GM12878 (cell line): ENCODE measurements around the gene RPP40. TPM values are rescaled to one million over a fixed set of nuclear protein-coding genes. Genes with fewer than 3 reads are reported as not detected.

ENCODE experiments used
- ATAC-seq: fragments of 200-7000 bp; cut with Tn5 transposase; 3 replicates; pipeline ENCODE4 v1.9.1; 2020; ENCODE audit warnings: mild to moderate bottlenecking, moderate library complexity
- BruUV-seq: library from RNA; stranded (reverse); fragments of 400-500 nt; replicated peaks from 2 replicates; lab custom pipeline; 2021; lab: Mats Ljungman, UMichigan
- CTCF ChIA-PET: fragments of 300-600 bp; sonication (Branson Sonifier 250); formaldehyde crosslinking; extraction: SDS; loops from one replicate; lab custom pipeline; 2021; ENCODE audit warnings: inconsistent platforms; lab: Yijun Ruan, JAX
- POLR2A ChIA-PET: fragments of 350-600 bp; formaldehyde crosslinking; extraction: SDS; loops from one replicate; lab custom pipeline; 2021; ENCODE audit warnings: inconsistent platforms; lab: Charles Lee
- RAD21 ChIA-PET: fragments of 300-600 bp; sonication (Branson Sonifier 250); formaldehyde crosslinking; loops from one replicate; lab custom pipeline; 2023; ENCODE audit warnings: antibody characterized with exemption; ENCODE audit not compliant: unreplicated experiment; lab: Charles Lee
- SMC1A ChIA-PET: fragments of 300-600 bp; sonication (Branson Sonifier 250); formaldehyde crosslinking; loops from one replicate; lab custom pipeline; 2023; ENCODE audit not compliant: unreplicated experiment, uncharacterized antibody; lab: Charles Lee
- DNase-seq: peaks from one replicate; pipeline ENCODE4 v3.0.0-alpha.2; 2011; ENCODE audit warnings: low read depth, low spot score
- FAIRE-seq: peaks from 3 replicates; lab custom pipeline; 2011; peaks lifted over from hg19 to GRCh38; lab: Jason Lieb, UNC
- H2AFZ ChIP-seq: 2 replicates; pipeline ENCODE4 v1.6.0; 2011; ENCODE audit warnings: low read depth, low read length, control low read depth; ENCODE audit not compliant: control insufficient read depth
- H3K27ac ChIP-seq: 2 replicates; pipeline ENCODE4 v1.5.1; 2011; ENCODE audit warnings: control low read depth; ENCODE audit not compliant: control insufficient read depth, insufficient read depth
- H3K27me3 ChIP-seq, 2 experiments: replicated peaks in 1 of 2; 2 replicates each; pipeline versions ENCODE4 v1.6.0 to v1.6.1; 2011; ENCODE audit warnings: low read length in 1 of 2; ENCODE audit not compliant: control insufficient read depth in 2 of 2, insufficient read depth in 2 of 2
- H3K36me3 ChIP-seq, 2 experiments: 2 replicates each; pipeline ENCODE4 v1.5.1; 2011; ENCODE audit warnings: low read length in 1 of 2; ENCODE audit not compliant: control insufficient read depth in 2 of 2, insufficient read depth in 2 of 2
- H3K4me1 ChIP-seq: 2 replicates; pipeline ENCODE4 v1.6.1; 2011; ENCODE audit warnings: mild to moderate bottlenecking, low read length, moderate library complexity, mixed read lengths; ENCODE audit not compliant: control insufficient read depth, insufficient read depth
- H3K4me2 ChIP-seq: 2 replicates; pipeline ENCODE4 v1.6.0; 2011; ENCODE audit warnings: control low read depth; ENCODE audit not compliant: control insufficient read depth, insufficient read depth
- H3K4me3 ChIP-seq: fragments of 200-600 bp; sonication (generic); 2 replicates; pipeline ENCODE4 v1.5.1; 2016
- H3K79me2 ChIP-seq: 2 replicates; pipeline ENCODE4 v1.6.0; 2011; ENCODE audit warnings: low read length; ENCODE audit not compliant: control insufficient read depth, insufficient read depth
- H3K9ac ChIP-seq: 2 replicates; pipeline ENCODE4 v1.8.0; 2011; ENCODE audit warnings: low read length, control low read depth, mixed read lengths; ENCODE audit not compliant: control insufficient read depth, insufficient read depth
- H3K9me3 ChIP-seq: replicated peaks from 3 replicates; pipeline ENCODE4 v1.5.1; 2011; ENCODE audit warnings: mild to moderate bottlenecking, low read length; ENCODE audit not compliant: control insufficient read depth, insufficient read depth
- H4K20me1 ChIP-seq: 2 replicates; pipeline ENCODE4 v1.6.0; 2011; ENCODE audit not compliant: control insufficient read depth, insufficient read depth
- CHD1 ChIP-seq: IDR thresholded peaks from 2 replicates; pipeline ENCODE4 v1.6.1; 2012; ENCODE audit warnings: low read depth, low read length, improper control_type of control experiment
- CREM ChIP-seq: IDR thresholded peaks from 2 replicates; pipeline ENCODE4 v1.6.1; 2014; ENCODE audit warnings: antibody characterized with exemption, low read depth
- DPF2 ChIP-seq: fragments of 450-650 bp; IDR thresholded peaks from 2 replicates; pipeline ENCODE4 v1.6.1; 2017; ENCODE audit warnings: mild to moderate bottlenecking
- GABPA ChIP-seq: IDR thresholded peaks from 2 replicates; pipeline ENCODE4 v1.6.1; 2014; ENCODE audit warnings: antibody characterized with exemption, low read depth, mild to moderate bottlenecking, inconsistent platforms
- IKZF1 ChIP-seq: fragments of 450-650 bp; conservative IDR thresholded peaks from 2 replicates; pipeline ENCODE4 v1.6.1; 2017; ENCODE audit warnings: antibody characterized with exemption, mild to moderate bottlenecking
- JUND ChIP-seq: IDR thresholded peaks from 2 replicates; pipeline ENCODE4 v1.6.1; 2012; ENCODE audit warnings: low read depth, mild to moderate bottlenecking, low read length, improper control_type of control experiment, moderate library complexity
- MEF2B ChIP-seq: fragments of 450-650 bp; IDR thresholded peaks from 2 replicates; pipeline ENCODE4 v1.6.1; 2018; ENCODE audit warnings: mild to moderate bottlenecking, moderate library complexity; ENCODE audit not compliant: partially characterized antibody, poor library complexity, severe bottlenecking
- MTA3 ChIP-seq: IDR thresholded peaks from 2 replicates; pipeline ENCODE4 v1.6.1; 2012; ENCODE audit warnings: low read length, inconsistent platforms, borderline replicate concordance
- SMC3 ChIP-seq: IDR thresholded peaks from 2 replicates; pipeline ENCODE4 v1.6.1; 2011; ENCODE audit warnings: low read length, improper control_type of control experiment, borderline replicate concordance
- USF1 ChIP-seq: IDR thresholded peaks from 2 replicates; pipeline ENCODE4 v1.6.1; 2011; ENCODE audit warnings: borderline replicate concordance, low read depth, mild to moderate bottlenecking, moderate library complexity, mixed read lengths, low read length; ENCODE audit not compliant: insufficient read depth; ENCODE audit errors: extremely low read length
- ZNF217 ChIP-seq: fragments of 450-650 bp; IDR thresholded peaks from 2 replicates; pipeline ENCODE4 v1.6.1; 2017; ENCODE audit warnings: antibody characterized with exemption, mild to moderate bottlenecking
- WGBS: methylation state at CpG from one replicate; pipeline ENCODE4 v1.1.6; 2016; ENCODE audit warnings: low lambda C conversion rate; ENCODE audit not compliant: insufficient replicate concordance, insufficient coverage; ENCODE audit errors: missing lambda C conversion rate; 5-methylcytosine and 5-hydroxymethylcytosine counted together
- in situ Hi-C: fragments of 300-500 bp; cut with MboI; formaldehyde crosslinking; loops from 9 replicates; pipeline ENCODE4 v1.14.3; 2018; ENCODE audit warnings: mixed read lengths
- intact Hi-C: fragments of 100-400 bp; cut with micrococcal nuclease; formaldehyde crosslinking; loops from one replicate; pipeline ENCODE4 v1.14.2; 2022; ENCODE audit not compliant: unreplicated experiment
- polyA plus RNA-seq, 11 experiments: library from polyadenylated mRNA; depleted of rRNA in 4 of 11; unstranded in 6 of 11; stranded (reverse) in 5 of 11; fragments of >200 nt; fragmentation: Nextera tagmentation in 4 of 11; fragmentation: Illumina TruSeq in 1 of 11; extraction: Ambion mirVana in 4 of 11; extraction: Trizol in 1 of 11; gene quantifications; 1 replicate in 1 of 11; 2 replicates in 10 of 11; pipeline versions ENCODE4 v1.2.1 to v1.2.3, GENCODE V29; 2011 to 2016; ENCODE audit warnings: inconsistent platforms in 2 of 11, missing spikeins in 2 of 11, low read depth in 1 of 11
- total RNA-seq, 4 experiments: library from RNA; depleted of rRNA in 3 of 4; stranded (reverse); fragments of >200 nt in 3 of 4; fragmentation: Illumina TruSeq in 1 of 4; extraction: Trizol in 1 of 4; gene quantifications; 2 replicates each; pipeline versions ENCODE4 v1.2.1 to v1.2.3, GENCODE V29; 2013 to 2021

Gene RPP40
- total and polyA plus RNA-seq, 10 of the 15 experiments (the other 5 are each of a cell fraction or from before 2014, with no cell fraction given), result 5.6 to 46.3 (median 21.7) TPM

GRCh38 chr6:5030596-5031136 is 26.8 kb upstream of the RPP40 start (continued):
- TF ChIP-seq MTA3 (no peak), CREM (peak; percentile 45; the same call in 1 of the 2 replicates), SMC3 (peak; percentile 67; the same call in 1 of the 2 replicates), CHD1 (no peak), USF1 (peak; percentile 57), JUND (no peak), IKZF1 (0 out of 2 replicates have a peak, but pooled peaks have one; percentile 20), ZNF217 (no peak)

GRCh38 chr6:5029609-5030008 is 25.8 kb upstream of the RPP40 start:
- CTCF ChIA-PET, result interaction anchor here (0.7 to 2.1 kb wide), 2 partner anchors 16 to 246 kb away, joined by 3 to 10 read pairs; no protein-coding TSS in a partner anchor
- in situ Hi-C loops (no loop called here), intact Hi-C loops (no loop called here)
- ATAC-seq (no peak), DNase-seq (no peak), FAIRE-seq (no peak)
- Histone ChIP-seq H3K36me3 (no peaks in the 10 kb centered on the region), H3K9ac (no peak overlapping the region), H3K4me1 (peaks cover 3% of the 10 kb centered on the region; the same call in 1 of the 2 replicates), H3K27me3 (no peaks in the 10 kb centered on the region), H3K27ac (no peak overlapping the region), H3K9me3 (no peaks in the 10 kb centered on the region; the same call in 2 of the 3 replicates), H2AFZ (no peak overlapping the region), H4K20me1 (no peaks in the 10 kb centered on the region), H3K4me2 (no peak overlapping the region), H3K79me2 (no peaks in the 10 kb centered on the region), H3K4me3 (no peak overlapping the region)
- POLR2A ChIA-PET, result no interaction called here
- TF ChIP-seq JUND (no peak), MEF2B (no peak), GABPA (no peak), DPF2 (no peak)
- RAD21 ChIA-PET, result interaction anchor here (0.8 kb wide), 1 partner anchor 26 kb away, joined by 3 read pairs; the partner anchor contains the start of gene RPP40
- SMC1A ChIA-PET, result no interaction called here
- BruUV-seq, result no TSS peak
- 70% methylated on average over 5 of the region's 5 CpGs for WGBS
